ENCODE measurements around the gene ADAMTS15. TPM values are rescaled to one million over a fixed set of nuclear protein-coding genes. Genes with fewer than 3 reads are reported as not detected.

The ADAMTS15 gene
- total RNA-seq, 1 experiment from 2014 or later, result 0.70 TPM

DNA sequence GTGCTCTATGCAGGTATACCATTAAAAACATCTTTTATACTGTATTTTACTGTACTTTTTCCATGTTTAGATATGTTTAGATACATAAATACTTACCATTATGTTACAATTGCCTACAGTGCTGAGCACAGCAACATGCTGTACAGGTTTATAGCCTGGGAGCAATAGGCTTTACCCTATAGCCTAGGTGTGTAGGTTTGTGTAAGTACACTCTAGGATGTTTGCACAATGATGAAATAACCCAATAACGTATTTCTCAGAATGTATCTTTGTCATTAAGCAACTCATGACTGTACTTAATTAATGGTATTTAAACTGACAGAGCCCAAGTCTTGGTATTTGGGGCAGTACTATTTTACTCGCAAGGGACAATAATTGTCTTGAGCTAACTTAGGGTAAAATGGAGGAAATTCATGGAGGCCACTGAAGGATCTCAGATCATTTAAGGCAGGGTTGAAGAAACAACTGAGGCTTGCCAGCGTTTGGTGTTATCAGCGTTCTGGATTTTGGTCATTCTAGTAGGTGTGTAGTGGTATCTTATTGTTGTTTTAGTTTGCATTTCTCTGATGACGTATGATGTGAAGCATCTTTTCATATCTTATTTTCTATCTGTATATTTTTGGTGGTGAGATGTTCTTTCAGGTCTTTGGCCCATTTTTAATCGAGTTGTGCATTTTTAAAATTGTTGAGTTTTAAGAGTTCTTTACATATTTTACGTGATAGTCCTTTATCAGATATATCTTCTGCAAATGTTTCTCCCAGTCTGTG, 42.4 kb downstream of the ADAMTS15 start:
- no peaks in the 10 kb centered on the region for H3K4me1 Mint-ChIP-seq (ENCODE audit: insufficient read depth, unreplicated experiment)
- H3K36me3 Mint-ChIP-seq (ENCODE audit: insufficient read depth, unreplicated experiment), result peaks cover 5% of the 10 kb centered on the region
- H3K4me3 Mint-ChIP-seq (ENCODE audit: unreplicated experiment), result no peak overlapping the region
- DNase-seq (ENCODE audit: unreplicated experiment), result no peak
- no peaks in the 10 kb centered on the region for H3K27me3 Mint-ChIP-seq (ENCODE audit: insufficient read depth, unreplicated experiment)
- ChIA-PET POLR2A (no interaction called here), CTCF (interaction anchor here (0.6 to 0.9 kb wide), 2 partner anchors 100 to 337 kb away, joined by 3 read pairs; no protein-coding TSS in a partner anchor)
- intact Hi-C loops (cut with micrococcal nuclease), result no loop called here
- no peaks in the 10 kb centered on the region for H3K9me3 Mint-ChIP-seq (ENCODE audit: unreplicated experiment)
- TF ChIP-seq CTCF (IDR thresholded peaks at IDR 0.05; ENCODE audit: unreplicated experiment), result no peak
- BruUV-seq (replicated peaks), result no TSS peak
- no peak overlapping the region for H3K27ac Mint-ChIP-seq (ENCODE audit: low read depth, unreplicated experiment)

DNA sequence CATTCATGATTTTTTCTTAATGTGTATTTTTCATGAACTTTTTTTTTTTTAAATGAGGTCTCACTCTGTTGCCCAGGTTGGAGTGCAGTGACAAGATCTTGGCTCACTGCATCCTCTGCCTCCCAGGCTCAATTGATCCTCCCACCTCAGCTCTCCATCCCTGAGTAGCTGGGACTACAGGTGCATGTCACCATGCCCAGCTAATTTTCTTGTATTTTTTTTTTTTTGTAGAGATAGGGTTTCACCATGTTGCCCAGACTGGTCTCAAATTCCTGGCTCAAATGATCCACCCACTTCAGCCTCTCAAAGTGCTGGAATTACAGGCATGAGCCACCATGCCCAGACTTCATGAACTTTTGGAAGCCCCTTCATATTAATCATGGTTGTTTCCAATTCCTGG, 49.7 kb downstream of the ADAMTS15 start:
- Mint-ChIP-seq H3K4me3 (ENCODE audit: unreplicated experiment) (no peak overlapping the region), H3K9me3 (ENCODE audit: unreplicated experiment) (peaks cover 4% of the 10 kb centered on the region)
- no TSS peak for BruUV-seq (replicated peaks)

DNA sequence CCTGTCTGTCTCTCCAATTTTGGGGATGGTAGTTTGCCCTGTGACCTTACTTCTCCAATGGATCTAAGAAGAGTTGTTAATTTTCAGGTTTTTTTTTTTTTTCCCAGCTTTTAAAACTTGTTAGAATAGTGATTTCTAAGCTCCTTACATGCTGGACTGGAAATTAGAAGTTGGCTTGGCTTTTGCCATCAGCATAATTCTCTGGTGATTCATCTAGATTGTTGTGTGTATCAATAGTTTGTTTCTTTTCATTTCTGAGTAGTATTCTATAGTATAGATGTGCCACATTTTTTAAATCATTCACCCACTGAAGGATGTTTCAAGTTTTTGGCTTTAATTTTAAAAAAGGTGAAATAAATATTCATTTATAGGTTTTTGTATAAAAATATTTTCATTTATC, 51.4 kb downstream of the ADAMTS15 start:
- Mint-ChIP-seq H3K36me3 (ENCODE audit: insufficient read depth, unreplicated experiment) (no peaks in the 10 kb centered on the region), H3K9me3 (ENCODE audit: unreplicated experiment) (peaks cover 18% of the 10 kb centered on the region), H3K4me3 (ENCODE audit: unreplicated experiment) (no peak overlapping the region), H3K4me1 (ENCODE audit: insufficient read depth, unreplicated experiment) (no peaks in the 10 kb centered on the region), H3K27me3 (ENCODE audit: insufficient read depth, unreplicated experiment) (no peaks in the 10 kb centered on the region), H3K27ac (ENCODE audit: low read depth, unreplicated experiment) (no peak overlapping the region)
- intact Hi-C loops (cut with micrococcal nuclease), result no loop called here
- ChIA-PET POLR2A (no interaction called here), CTCF (no interaction called here)
- no peak for TF ChIP-seq CTCF (IDR thresholded peaks at IDR 0.05; ENCODE audit: unreplicated experiment)
- BruUV-seq (replicated peaks), result no TSS peak
- no peak for DNase-seq (ENCODE audit: unreplicated experiment)

More for the DNA sequence above, 49.7 kb downstream of the ADAMTS15 start:
- POLR2A ChIA-PET, result interaction anchor here (0.6 kb wide), 1 partner anchor 14 kb away, joined by 3 read pairs; no protein-coding TSS in a partner anchor
- H3K27me3 Mint-ChIP-seq (ENCODE audit: insufficient read depth, unreplicated experiment), result no peaks in the 10 kb centered on the region
- no peak for DNase-seq (ENCODE audit: unreplicated experiment)
- CTCF ChIA-PET, result interaction anchor here (0.9 kb wide), 1 partner anchor 9 kb away, joined by 4 read pairs; no protein-coding TSS in a partner anchor
- no peaks in the 10 kb centered on the region for H3K36me3 Mint-ChIP-seq (ENCODE audit: insufficient read depth, unreplicated experiment)
- no peaks in the 10 kb centered on the region for H3K4me1 Mint-ChIP-seq (ENCODE audit: insufficient read depth, unreplicated experiment)
- no peak for TF ChIP-seq CTCF (IDR thresholded peaks at IDR 0.05; ENCODE audit: unreplicated experiment)
- intact Hi-C loops (cut with micrococcal nuclease), result no loop called here
- no peak overlapping the region for H3K27ac Mint-ChIP-seq (ENCODE audit: low read depth, unreplicated experiment)

DNA sequence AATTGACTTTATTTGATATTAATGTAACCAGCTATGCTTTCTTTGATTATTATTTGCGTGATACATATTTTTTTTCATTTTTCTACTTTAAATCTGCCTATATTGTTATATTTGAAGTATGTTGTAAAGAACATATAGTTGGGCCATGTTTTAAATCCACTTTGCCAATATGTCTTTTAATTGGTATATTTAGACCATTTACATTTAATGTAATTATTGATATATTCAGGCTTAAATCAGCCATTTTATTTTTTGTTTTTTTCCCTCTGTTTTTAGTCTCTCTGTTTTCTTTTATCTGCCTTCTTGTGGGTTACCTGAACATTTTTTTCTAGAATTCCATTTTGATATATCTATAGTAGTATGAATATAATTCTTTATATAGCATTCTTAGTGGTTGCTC, 55.9 kb downstream of the ADAMTS15 start:
- CTCF ChIA-PET, result no interaction called here
- Mint-ChIP-seq H3K27me3 (ENCODE audit: insufficient read depth, unreplicated experiment) (no peaks in the 10 kb centered on the region), H3K4me1 (ENCODE audit: insufficient read depth, unreplicated experiment) (no peaks in the 10 kb centered on the region), H3K4me3 (ENCODE audit: unreplicated experiment) (no peak overlapping the region), H3K9me3 (ENCODE audit: unreplicated experiment) (peaks cover 42% of the 10 kb centered on the region), H3K36me3 (ENCODE audit: insufficient read depth, unreplicated experiment) (no peaks in the 10 kb centered on the region), H3K27ac (ENCODE audit: low read depth, unreplicated experiment) (no peak overlapping the region)
- POLR2A ChIA-PET, result no interaction called here
- no peak for TF ChIP-seq CTCF (IDR thresholded peaks at IDR 0.05; ENCODE audit: unreplicated experiment)
- no peak for DNase-seq (ENCODE audit: unreplicated experiment)
- BruUV-seq (replicated peaks), result no TSS peak
- intact Hi-C loops (cut with micrococcal nuclease), result no loop called here
